ENCODE measurements around the gene RAD51B. TPM values are rescaled to one million over a fixed set of nuclear protein-coding genes. Genes with fewer than 3 reads are reported as not detected.

The RAD51B gene
- total and polyA plus RNA-seq, 2 of the 13 experiments (the other 11 are each of a cell fraction or from before 2014, with no cell fraction given) = 7.0 to 9.5 TPM

DNA sequence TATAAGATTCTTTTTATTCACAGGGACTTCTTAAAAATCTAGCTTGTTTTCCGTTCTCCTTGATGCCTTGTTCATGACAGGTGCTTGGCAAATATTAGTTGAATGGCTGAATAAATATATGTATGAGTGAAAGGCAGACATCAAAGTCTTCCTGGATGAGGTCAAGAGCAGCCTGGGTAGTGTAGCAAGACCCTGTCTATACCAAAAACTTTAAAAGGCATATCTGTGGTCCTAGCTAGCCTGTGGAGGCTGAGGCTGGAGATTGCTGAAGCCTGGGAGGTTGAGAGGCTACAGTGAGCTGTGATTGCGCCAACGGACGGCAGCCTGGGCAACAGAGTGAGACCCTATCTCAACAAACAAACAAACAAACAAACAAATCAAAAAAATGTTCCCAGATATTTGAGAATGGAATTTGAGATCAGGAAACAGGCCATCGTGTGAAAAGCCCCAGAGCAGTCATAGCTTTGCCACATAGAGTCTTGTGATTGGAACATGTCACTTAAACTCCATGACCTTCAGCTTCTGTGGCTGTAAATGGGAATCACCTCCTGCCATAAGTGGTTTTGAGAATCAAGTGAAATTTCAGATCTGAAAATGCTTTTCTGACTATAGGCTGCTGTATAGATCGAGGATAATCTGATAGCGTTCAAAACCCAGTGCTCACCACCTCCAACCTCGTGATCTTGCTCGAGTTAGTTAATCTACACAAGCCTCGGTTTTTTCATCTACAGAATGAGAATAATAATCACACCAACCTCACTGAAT, 908.9 kb downstream of the RAD51B start (continued):
- TF ChIP-seq, protein P1, sequence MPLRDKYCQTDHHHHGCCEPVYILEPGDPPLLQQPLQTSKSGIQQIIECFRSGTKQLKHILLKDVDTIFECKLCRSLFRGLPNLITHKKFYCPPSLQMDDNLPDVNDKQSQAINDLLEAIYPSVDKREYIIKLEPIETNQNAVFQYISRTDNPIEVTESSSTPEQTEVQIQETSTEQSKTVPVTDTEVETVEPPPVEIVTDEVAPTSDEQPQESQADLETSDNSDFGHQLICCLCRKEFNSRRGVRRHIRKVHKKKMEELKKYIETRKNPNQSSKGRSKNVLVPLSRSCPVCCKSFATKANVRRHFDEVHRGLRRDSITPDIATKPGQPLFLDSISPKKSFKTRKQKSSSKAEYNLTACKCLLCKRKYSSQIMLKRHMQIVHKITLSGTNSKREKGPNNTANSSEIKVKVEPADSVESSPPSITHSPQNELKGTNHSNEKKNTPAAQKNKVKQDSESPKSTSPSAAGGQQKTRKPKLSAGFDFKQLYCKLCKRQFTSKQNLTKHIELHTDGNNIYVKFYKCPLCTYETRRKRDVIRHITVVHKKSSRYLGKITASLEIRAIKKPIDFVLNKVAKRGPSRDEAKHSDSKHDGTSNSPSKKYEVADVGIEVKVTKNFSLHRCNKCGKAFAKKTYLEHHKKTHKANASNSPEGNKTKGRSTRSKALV (CRISPR knock-in tag; IDR thresholded peaks at IDR 0.05) = 0 out of 2 replicates have a peak, but pooled peaks have one; percentile 44
- TF ChIP-seq, protein P2, sequence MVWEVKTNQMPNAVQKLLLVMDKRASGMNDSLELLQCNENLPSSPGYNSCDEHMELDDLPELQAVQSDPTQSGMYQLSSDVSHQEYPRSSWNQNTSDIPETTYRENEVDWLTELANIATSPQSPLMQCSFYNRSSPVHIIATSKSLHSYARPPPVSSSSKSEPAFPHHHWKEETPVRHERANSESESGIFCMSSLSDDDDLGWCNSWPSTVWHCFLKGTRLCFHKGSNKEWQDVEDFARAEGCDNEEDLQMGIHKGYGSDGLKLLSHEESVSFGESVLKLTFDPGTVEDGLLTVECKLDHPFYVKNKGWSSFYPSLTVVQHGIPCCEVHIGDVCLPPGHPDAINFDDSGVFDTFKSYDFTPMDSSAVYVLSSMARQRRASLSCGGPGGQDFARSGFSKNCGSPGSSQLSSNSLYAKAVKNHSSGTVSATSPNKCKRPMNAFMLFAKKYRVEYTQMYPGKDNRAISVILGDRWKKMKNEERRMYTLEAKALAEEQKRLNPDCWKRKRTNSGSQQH (CRISPR knock-in tag; IDR thresholded peaks at IDR 0.05; ENCODE audit: low read depth) = no peak
- TF ChIP-seq ZNF33A (CRISPR knock-in tag; IDR thresholded peaks at IDR 0.05; ENCODE audit: borderline replicate concordance) (no peak), ZMYM3 (CRISPR knock-in tag; IDR thresholded peaks at IDR 0.05) (peak; percentile 80; the same call in 1 of the 2 replicates), HDAC1 (CRISPR knock-in tag; IDR thresholded peaks at IDR 0.05) (peak; percentile 61), FOXC1 (CRISPR knock-in tag; IDR thresholded peaks at IDR 0.05; ENCODE audit: borderline replicate concordance) (no peak), HOXA9 (CRISPR knock-in tag; IDR thresholded peaks at IDR 0.05; ENCODE audit: borderline replicate concordance) (no peak), SALL1 (CRISPR knock-in tag; IDR thresholded peaks at IDR 0.05) (peak; percentile 64), MBD4 (IDR thresholded peaks at IDR 0.05; ENCODE audit: borderline replicate concordance, low read length) (no peak), ZNF256 (CRISPR knock-in tag; conservative IDR thresholded peaks at IDR 0.05) (no peak), HHEX (CRISPR knock-in tag; IDR thresholded peaks at IDR 0.05) (0 out of 2 replicates have a peak, but pooled peaks have one; percentile 24), ZNF746 (CRISPR knock-in tag; IDR thresholded peaks at IDR 0.05) (peak; percentile 24; the same call in 1 of the 2 replicates), CBX5 (CRISPR knock-in tag; IDR thresholded peaks at IDR 0.05; ENCODE audit: borderline replicate concordance) (peak; percentile 74; the same call in 1 of the 2 replicates), BHLHE40 (IDR thresholded peaks at IDR 0.05; ENCODE audit: low read length) (no peak), GZF1 (CRISPR knock-in tag; IDR thresholded peaks at IDR 0.05) (no peak), ZNF557 (CRISPR knock-in tag; IDR thresholded peaks at IDR 0.05) (0 out of 2 replicates have a peak, but pooled peaks have one; percentile 14)
- TF ChIP-seq, protein P3, sequence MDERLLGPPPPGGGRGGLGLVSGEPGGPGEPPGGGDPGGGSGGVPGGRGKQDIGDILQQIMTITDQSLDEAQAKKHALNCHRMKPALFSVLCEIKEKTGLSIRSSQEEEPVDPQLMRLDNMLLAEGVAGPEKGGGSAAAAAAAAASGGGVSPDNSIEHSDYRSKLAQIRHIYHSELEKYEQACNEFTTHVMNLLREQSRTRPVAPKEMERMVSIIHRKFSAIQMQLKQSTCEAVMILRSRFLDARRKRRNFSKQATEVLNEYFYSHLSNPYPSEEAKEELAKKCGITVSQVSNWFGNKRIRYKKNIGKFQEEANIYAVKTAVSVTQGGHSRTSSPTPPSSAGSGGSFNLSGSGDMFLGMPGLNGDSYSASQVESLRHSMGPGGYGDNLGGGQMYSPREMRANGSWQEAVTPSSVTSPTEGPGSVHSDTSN (CRISPR knock-in tag; IDR thresholded peaks at IDR 0.05) = no peak
- TF ChIP-seq, protein P4, sequence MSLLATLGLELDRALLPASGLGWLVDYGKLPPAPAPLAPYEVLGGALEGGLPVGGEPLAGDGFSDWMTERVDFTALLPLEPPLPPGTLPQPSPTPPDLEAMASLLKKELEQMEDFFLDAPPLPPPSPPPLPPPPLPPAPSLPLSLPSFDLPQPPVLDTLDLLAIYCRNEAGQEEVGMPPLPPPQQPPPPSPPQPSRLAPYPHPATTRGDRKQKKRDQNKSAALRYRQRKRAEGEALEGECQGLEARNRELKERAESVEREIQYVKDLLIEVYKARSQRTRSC (CRISPR knock-in tag; IDR thresholded peaks at IDR 0.05; ENCODE audit: low read depth) = no peak
- TF ChIP-seq, protein P5, sequence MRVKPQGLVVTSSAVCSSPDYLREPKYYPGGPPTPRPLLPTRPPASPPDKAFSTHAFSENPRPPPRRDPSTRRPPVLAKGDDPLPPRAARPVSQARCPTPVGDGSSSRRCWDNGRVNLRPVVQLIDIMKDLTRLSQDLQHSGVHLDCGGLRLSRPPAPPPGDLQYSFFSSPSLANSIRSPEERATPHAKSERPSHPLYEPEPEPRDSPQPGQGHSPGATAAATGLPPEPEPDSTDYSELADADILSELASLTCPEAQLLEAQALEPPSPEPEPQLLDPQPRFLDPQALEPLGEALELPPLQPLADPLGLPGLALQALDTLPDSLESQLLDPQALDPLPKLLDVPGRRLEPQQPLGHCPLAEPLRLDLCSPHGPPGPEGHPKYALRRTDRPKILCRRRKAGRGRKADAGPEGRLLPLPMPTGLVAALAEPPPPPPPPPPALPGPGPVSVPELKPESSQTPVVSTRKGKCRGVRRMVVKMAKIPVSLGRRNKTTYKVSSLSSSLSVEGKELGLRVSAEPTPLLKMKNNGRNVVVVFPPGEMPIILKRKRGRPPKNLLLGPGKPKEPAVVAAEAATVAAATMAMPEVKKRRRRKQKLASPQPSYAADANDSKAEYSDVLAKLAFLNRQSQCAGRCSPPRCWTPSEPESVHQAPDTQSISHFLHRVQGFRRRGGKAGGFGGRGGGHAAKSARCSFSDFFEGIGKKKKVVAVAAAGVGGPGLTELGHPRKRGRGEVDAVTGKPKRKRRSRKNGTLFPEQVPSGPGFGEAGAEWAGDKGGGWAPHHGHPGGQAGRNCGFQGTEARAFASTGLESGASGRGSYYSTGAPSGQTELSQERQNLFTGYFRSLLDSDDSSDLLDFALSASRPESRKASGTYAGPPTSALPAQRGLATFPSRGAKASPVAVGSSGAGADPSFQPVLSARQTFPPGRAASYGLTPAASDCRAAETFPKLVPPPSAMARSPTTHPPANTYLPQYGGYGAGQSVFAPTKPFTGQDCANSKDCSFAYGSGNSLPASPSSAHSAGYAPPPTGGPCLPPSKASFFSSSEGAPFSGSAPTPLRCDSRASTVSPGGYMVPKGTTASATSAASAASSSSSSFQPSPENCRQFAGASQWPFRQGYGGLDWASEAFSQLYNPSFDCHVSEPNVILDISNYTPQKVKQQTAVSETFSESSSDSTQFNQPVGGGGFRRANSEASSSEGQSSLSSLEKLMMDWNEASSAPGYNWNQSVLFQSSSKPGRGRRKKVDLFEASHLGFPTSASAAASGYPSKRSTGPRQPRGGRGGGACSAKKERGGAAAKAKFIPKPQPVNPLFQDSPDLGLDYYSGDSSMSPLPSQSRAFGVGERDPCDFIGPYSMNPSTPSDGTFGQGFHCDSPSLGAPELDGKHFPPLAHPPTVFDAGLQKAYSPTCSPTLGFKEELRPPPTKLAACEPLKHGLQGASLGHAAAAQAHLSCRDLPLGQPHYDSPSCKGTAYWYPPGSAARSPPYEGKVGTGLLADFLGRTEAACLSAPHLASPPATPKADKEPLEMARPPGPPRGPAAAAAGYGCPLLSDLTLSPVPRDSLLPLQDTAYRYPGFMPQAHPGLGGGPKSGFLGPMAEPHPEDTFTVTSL (CRISPR knock-in tag; IDR thresholded peaks at IDR 0.05; ENCODE audit: borderline replicate concordance) = peak; percentile 63; the same call in 1 of the 2 replicates

All from HepG2 (cell line).